HEK293 (cell line): ENCODE measurements around the gene VAV2.

ENCODE experiments used
- CTCF ChIA-PET: fragments of 350-600 bp; formaldehyde crosslinking; extraction: SDS; loops from one replicate; lab custom pipeline; 2021; ENCODE audit warnings: antibody characterized with exemption; lab: Yijun Ruan, JAX
- POLR2A ChIA-PET: fragments of 300-600 bp; formaldehyde crosslinking; extraction: SDS; loops from one replicate; lab custom pipeline; 2020; ENCODE audit warnings: antibody characterized with exemption, inconsistent platforms; lab: Yijun Ruan, JAX
- H3K27ac ChIP-seq: fragments of 200-500 bp; sonication (Bioruptor generic); 2 replicates; pipeline ENCODE4 v1.5.1; 2014; ENCODE audit warnings: low read depth, low read length, control low read depth, inconsistent platforms; ENCODE audit errors: extremely low read depth
- H3K36me3 ChIP-seq, 2 experiments: fragments of 200-500 bp in 1 of 2; sonication (Bioruptor generic) in 1 of 2; 1 replicate in 1 of 2; 2 replicates in 1 of 2; pipeline ENCODE4 v1.5.1; 2014 to 2017; ENCODE audit warnings: inconsistent platforms in 2 of 2, low read length in 2 of 2; ENCODE audit not compliant: control insufficient read depth in 2 of 2, insufficient read depth in 1 of 2
- H3K4me1 ChIP-seq: fragments of 200-500 bp; sonication (Bioruptor generic); 2 replicates; pipeline ENCODE4 v1.5.1; 2014; ENCODE audit warnings: mild to moderate bottlenecking, low read length, inconsistent platforms; ENCODE audit not compliant: control insufficient read depth, insufficient read depth
- H3K4me3 ChIP-seq: 2 replicates; pipeline ENCODE4 v1.5.1; 2011; ENCODE audit warnings: low read depth, mild to moderate bottlenecking, control low read depth, low read length, moderate library complexity
- H3K9me3 ChIP-seq: fragments of 200-500 bp; sonication (Bioruptor generic); 2 replicates; pipeline ENCODE4 v1.5.1; 2014; ENCODE audit warnings: low read depth, low read length, inconsistent platforms; ENCODE audit not compliant: control insufficient read depth, insufficient read depth
- GFI1B ChIP-seq: fragments of 450-650 bp; formaldehyde crosslinking; IDR thresholded peaks from 2 replicates; pipeline ENCODE4 v1.5.1; 2016; ENCODE audit warnings: missing biosample characterization, missing genetic modification characterization
- GLIS1 ChIP-seq: fragments of 450-650 bp; formaldehyde crosslinking; IDR thresholded peaks from 2 replicates; pipeline ENCODE4 v1.5.1; 2016; ENCODE audit warnings: missing biosample characterization, missing genetic modification characterization
- KLF1 ChIP-seq: fragments of 450-650 bp; formaldehyde crosslinking; IDR thresholded peaks from 2 replicates; pipeline ENCODE4 v1.5.1; 2016; ENCODE audit warnings: missing biosample characterization, missing genetic modification characterization
- MZF1 ChIP-seq: fragments of 450-650 bp; formaldehyde crosslinking; IDR thresholded peaks from 2 replicates; pipeline ENCODE4 v1.5.1; 2017; ENCODE audit warnings: missing biosample characterization, missing genetic modification characterization, borderline replicate concordance
- PRDM4 ChIP-seq: fragments of 450-650 bp; formaldehyde crosslinking; IDR thresholded peaks from 2 replicates; pipeline ENCODE4 v1.5.1; 2017; ENCODE audit warnings: missing biosample characterization, missing genetic modification characterization
- ZBTB1 ChIP-seq: fragments of 450-650 bp; formaldehyde crosslinking; IDR thresholded peaks from 2 replicates; pipeline ENCODE4 v1.5.1; 2016; ENCODE audit warnings: missing biosample characterization, missing genetic modification characterization
- ZBTB10 ChIP-seq: fragments of 450-650 bp; formaldehyde crosslinking; IDR thresholded peaks from 2 replicates; pipeline ENCODE4 v1.5.1; 2016; ENCODE audit warnings: missing biosample characterization, missing genetic modification characterization
- ZBTB11 ChIP-seq: fragments of 450-650 bp; formaldehyde crosslinking; conservative IDR thresholded peaks from 2 replicates; pipeline ENCODE4 v1.5.1; 2016; ENCODE audit warnings: low read depth, missing biosample characterization, missing genetic modification characterization
- ZBTB21 ChIP-seq: fragments of 450-650 bp; formaldehyde crosslinking; IDR thresholded peaks from 2 replicates; pipeline ENCODE4 v1.5.1; 2017; ENCODE audit warnings: missing biosample characterization, missing genetic modification characterization
- ZNF221 ChIP-seq: fragments of 450-650 bp; formaldehyde crosslinking; IDR thresholded peaks from 2 replicates; pipeline ENCODE4 v1.5.1; 2017; ENCODE audit warnings: missing biosample characterization, missing genetic modification characterization, borderline replicate concordance
- ZNF274 ChIP-seq, 2 experiments: fragments of 200-500 bp in 1 of 2; fragments of 450-650 bp in 1 of 2; sonication (Bioruptor generic) in 1 of 2; formaldehyde crosslinking in 1 of 2; IDR thresholded peaks; 2 replicates each; pipeline versions ENCODE4 v1.5.1 to v1.6.1; 2014 to 2016; ENCODE audit warnings: borderline replicate concordance in 1 of 2, inconsistent platforms in 1 of 2, low read length in 1 of 2, missing biosample characterization in 1 of 2, missing genetic modification characterization in 1 of 2
- ZNF660 ChIP-seq: fragments of 450-650 bp; IDR thresholded peaks from 2 replicates; pipeline ENCODE4 v1.5.1; 2018; ENCODE audit warnings: missing biosample characterization, mild to moderate bottlenecking, missing genetic modification characterization
- ZNF776 ChIP-seq: fragments of 450-650 bp; formaldehyde crosslinking; IDR thresholded peaks from 2 replicates; pipeline ENCODE4 v1.5.0; 2017; ENCODE audit warnings: missing biosample characterization, missing genetic modification characterization, borderline replicate concordance
- ZNF785 ChIP-seq: fragments of 450-650 bp; formaldehyde crosslinking; IDR thresholded peaks from 2 replicates; pipeline ENCODE4 v1.5.1; 2016; ENCODE audit warnings: missing biosample characterization, missing genetic modification characterization
- TF ChIP-seq, protein P1 (sequence below): fragments of 450-650 bp; formaldehyde crosslinking; IDR thresholded peaks from 2 replicates; pipeline ENCODE4 v1.5.1; 2016; ENCODE audit warnings: missing biosample characterization, missing genetic modification characterization
- TF ChIP-seq, protein P2 (sequence below): fragments of 450-650 bp; formaldehyde crosslinking; IDR thresholded peaks from 2 replicates; pipeline ENCODE4 v1.5.1; 2017; ENCODE audit warnings: missing biosample characterization, missing genetic modification characterization
- TF ChIP-seq, protein P3 (sequence below): fragments of 450-650 bp; formaldehyde crosslinking; IDR thresholded peaks from 2 replicates; pipeline ENCODE4 v1.5.1; 2017; ENCODE audit warnings: missing biosample characterization, missing genetic modification characterization
- TF ChIP-seq, protein P4 (sequence below): fragments of 450-650 bp; formaldehyde crosslinking; optimal IDR thresholded peaks from 2 replicates; pipeline ENCODE3; 2016; ENCODE audit warnings: missing biosample characterization, mild to moderate bottlenecking, missing genetic modification characterization
- TF ChIP-seq, protein P5 (sequence below): fragments of 450-650 bp; formaldehyde crosslinking; IDR thresholded peaks from 2 replicates; pipeline ENCODE4 v1.5.1; 2016; ENCODE audit warnings: missing biosample characterization, missing genetic modification characterization

VAV2 gene

GRCh38 chr9:133842721-133843227 lies 149.3 kb downstream of the VAV2 start:
- Histone ChIP-seq H3K36me3 (no peaks in the 10 kb centered on the region), H3K4me3 (no peak overlapping the region), H3K27ac (no peak overlapping the region), H3K9me3 (no peaks in the 10 kb centered on the region), H3K4me1 (no peaks in the 10 kb centered on the region)
- POLR2A ChIA-PET: no interaction called here
- CTCF ChIA-PET: interaction anchor here (1.7 kb wide), 1 partner anchor 49 kb away, joined by 6 read pairs; no protein-coding TSS in a partner anchor
- TF ChIP-seq, protein P1, sequence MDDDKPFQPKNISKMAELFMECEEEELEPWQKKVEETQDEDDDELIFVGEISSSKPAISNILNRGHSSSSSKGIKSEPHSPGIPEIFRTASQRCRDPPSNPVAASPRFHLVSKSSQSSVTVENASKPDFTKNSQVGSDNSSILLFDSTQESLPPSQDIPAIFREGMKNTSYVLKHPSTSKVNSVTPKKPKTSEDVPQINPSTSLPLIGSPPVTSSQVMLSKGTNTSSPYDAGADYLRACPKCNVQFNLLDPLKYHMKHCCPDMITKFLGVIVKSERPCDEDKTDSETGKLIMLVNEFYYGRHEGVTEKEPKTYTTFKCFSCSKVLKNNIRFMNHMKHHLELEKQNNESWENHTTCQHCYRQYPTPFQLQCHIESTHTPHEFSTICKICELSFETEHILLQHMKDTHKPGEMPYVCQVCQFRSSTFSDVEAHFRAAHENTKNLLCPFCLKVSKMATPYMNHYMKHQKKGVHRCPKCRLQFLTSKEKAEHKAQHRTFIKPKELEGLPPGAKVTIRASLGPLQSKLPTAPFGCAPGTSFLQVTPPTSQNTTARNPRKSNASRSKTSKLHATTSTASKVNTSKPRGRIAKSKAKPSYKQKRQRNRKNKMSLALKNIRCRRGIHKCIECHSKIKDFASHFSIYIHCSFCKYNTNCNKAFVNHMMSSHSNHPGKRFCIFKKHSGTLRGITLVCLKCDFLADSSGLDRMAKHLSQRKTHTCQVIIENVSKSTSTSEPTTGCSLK: no peak
- TF ChIP-seq, protein P2, sequence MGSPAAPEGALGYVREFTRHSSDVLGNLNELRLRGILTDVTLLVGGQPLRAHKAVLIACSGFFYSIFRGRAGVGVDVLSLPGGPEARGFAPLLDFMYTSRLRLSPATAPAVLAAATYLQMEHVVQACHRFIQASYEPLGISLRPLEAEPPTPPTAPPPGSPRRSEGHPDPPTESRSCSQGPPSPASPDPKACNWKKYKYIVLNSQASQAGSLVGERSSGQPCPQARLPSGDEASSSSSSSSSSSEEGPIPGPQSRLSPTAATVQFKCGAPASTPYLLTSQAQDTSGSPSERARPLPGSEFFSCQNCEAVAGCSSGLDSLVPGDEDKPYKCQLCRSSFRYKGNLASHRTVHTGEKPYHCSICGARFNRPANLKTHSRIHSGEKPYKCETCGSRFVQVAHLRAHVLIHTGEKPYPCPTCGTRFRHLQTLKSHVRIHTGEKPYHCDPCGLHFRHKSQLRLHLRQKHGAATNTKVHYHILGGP (tag by site-specific recombination): no peak
- TF ChIP-seq ZBTB1 (no peak), GLIS1 (no peak), ZNF221 (no peak), PRDM4 (tag by site-specific recombination) (peak; percentile 96), ZBTB21 (tag by site-specific recombination) (no peak), KLF1 (tag by site-specific recombination) (peak; percentile 98), ZNF660 (no peak), GFI1B (no peak), MZF1 (tag by site-specific recombination) (no peak), ZBTB11 (tag by site-specific recombination) (no peak), ZBTB10 (tag by site-specific recombination) (no peak), ZNF274 (IDR thresholded peaks at IDR 0.05; ENCODE audit: low read length) (no peak), ZNF274 (tag by site-specific recombination; IDR thresholded peaks at IDR 0.05; ENCODE audit: borderline replicate concordance) (no peak), ZNF785 (tag by site-specific recombination) (no peak), ZNF776 (no peak)
- TF ChIP-seq, protein P3, sequence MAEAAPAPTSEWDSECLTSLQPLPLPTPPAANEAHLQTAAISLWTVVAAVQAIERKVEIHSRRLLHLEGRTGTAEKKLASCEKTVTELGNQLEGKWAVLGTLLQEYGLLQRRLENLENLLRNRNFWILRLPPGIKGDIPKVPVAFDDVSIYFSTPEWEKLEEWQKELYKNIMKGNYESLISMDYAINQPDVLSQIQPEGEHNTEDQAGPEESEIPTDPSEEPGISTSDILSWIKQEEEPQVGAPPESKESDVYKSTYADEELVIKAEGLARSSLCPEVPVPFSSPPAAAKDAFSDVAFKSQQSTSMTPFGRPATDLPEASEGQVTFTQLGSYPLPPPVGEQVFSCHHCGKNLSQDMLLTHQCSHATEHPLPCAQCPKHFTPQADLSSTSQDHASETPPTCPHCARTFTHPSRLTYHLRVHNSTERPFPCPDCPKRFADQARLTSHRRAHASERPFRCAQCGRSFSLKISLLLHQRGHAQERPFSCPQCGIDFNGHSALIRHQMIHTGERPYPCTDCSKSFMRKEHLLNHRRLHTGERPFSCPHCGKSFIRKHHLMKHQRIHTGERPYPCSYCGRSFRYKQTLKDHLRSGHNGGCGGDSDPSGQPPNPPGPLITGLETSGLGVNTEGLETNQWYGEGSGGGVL (tag by site-specific recombination): no peak
- TF ChIP-seq, protein P4, sequence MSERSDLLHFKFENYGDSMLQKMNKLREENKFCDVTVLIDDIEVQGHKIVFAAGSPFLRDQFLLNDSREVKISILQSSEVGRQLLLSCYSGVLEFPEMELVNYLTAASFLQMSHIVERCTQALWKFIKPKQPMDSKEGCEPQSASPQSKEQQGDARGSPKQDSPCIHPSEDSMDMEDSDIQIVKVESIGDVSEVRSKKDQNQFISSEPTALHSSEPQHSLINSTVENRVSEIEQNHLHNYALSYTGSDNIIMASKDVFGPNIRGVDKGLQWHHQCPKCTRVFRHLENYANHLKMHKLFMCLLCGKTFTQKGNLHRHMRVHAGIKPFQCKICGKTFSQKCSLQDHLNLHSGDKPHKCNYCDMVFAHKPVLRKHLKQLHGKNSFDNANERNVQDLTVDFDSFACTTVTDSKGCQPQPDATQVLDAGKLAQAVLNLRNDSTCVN (tag by site-specific recombination): no peak
- TF ChIP-seq, protein P5, sequence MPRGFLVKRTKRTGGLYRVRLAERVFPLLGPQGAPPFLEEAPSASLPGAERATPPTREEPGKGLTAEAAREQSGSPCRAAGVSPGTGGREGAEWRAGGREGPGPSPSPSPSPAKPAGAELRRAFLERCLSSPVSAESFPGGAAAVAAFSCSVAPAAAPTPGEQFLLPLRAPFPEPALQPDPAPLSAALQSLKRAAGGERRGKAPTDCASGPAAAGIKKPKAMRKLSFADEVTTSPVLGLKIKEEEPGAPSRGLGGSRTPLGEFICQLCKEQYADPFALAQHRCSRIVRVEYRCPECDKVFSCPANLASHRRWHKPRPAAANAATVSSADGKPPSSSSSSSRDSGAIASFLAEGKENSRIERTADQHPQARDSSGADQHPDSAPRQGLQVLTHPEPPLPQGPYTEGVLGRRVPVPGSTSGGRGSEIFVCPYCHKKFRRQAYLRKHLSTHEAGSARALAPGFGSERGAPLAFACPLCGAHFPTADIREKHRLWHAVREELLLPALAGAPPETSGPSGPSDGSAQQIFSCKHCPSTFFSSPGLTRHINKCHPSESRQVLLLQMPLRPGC (tag by site-specific recombination): no peak
